K562 (cell line): ENCODE results near the gene WDPCP. TPM values are rescaled to one million over a fixed set of nuclear protein-coding genes. Genes with fewer than 3 reads are reported as not detected.

Experiments used
- ATAC-seq: fragments of 200-7000 bp; cut with Tn5 transposase; 3 replicates; pipeline ENCODE4 v1.9.1; 2020; ENCODE audit warnings: moderate library complexity
- BruUV-seq: library from RNA; stranded (reverse); fragments of 400-500 nt; replicated peaks from 2 replicates; lab custom pipeline; 2021; lab: Mats Ljungman, UMichigan
- CTCF ChIA-PET: fragments of 300-600 bp; formaldehyde crosslinking; extraction: SDS; loops from one replicate; lab custom pipeline; 2021; ENCODE audit warnings: low intra/inter-chr PET ratio; lab: Yijun Ruan, JAX
- POLR2A ChIA-PET: fragments of 300-600, 350-650 bp; sonication (Branson Sonifier 250); formaldehyde crosslinking; extraction: SDS; loops from one replicate; lab custom pipeline; 2021; ENCODE audit warnings: antibody characterized with exemption, inconsistent platforms; lab: Yijun Ruan, JAX
- DNase-seq, 4 experiments: peaks; one replicate each; pipeline versions ENCODE4 v3.0.0 to v3.0.0-alpha.2; 2011 to 2018; ENCODE audit warnings: low spot score in 3 of 4, mixed read lengths in 3 of 4; ENCODE audit errors: extremely low read depth in 1 of 4
- FAIRE-seq: peaks from 2 replicates; lab custom pipeline; 2011; peaks lifted over from hg19 to GRCh38; lab: Jason Lieb, UNC
- H2AFZ ChIP-seq: 2 replicates; pipeline ENCODE4 v1.6.0; 2011; ENCODE audit warnings: low read depth, low read length, control low read depth, inconsistent platforms
- H3K27ac ChIP-seq: fragments of 200-600 bp; 3 replicates; pipeline ENCODE4 v1.8.0; 2011; ENCODE audit warnings: low read depth, mild to moderate bottlenecking, control low read depth, inconsistent platforms, low read length, moderate library complexity, mixed read lengths; ENCODE audit errors: extremely low read depth
- H3K27me3 ChIP-seq, 2 experiments: fragments of 300-600 bp in 1 of 2; 2 replicates in 1 of 2; 3 replicates in 1 of 2; pipeline versions ENCODE4 v1.6.0 to v1.8.0; 2011; ENCODE audit warnings: inconsistent platforms in 2 of 2, low read length in 2 of 2, mild to moderate bottlenecking in 1 of 2, mixed read lengths in 1 of 2, moderate library complexity in 1 of 2; ENCODE audit not compliant: control insufficient read depth in 2 of 2, insufficient read depth in 2 of 2
- H3K36me3 ChIP-seq: fragments of 300-600 bp; 3 replicates; pipeline ENCODE4 v1.8.0; 2011; ENCODE audit warnings: mild to moderate bottlenecking, low read length, inconsistent platforms; ENCODE audit not compliant: control insufficient read depth, insufficient read depth
- H3K4me1 ChIP-seq, 2 experiments: fragments of 200-600 bp in 1 of 2; replicated peaks in 1 of 2; 2 replicates in 1 of 2; 3 replicates in 1 of 2; pipeline versions ENCODE4 v1.5.1 to v1.8.0; 2011; ENCODE audit warnings: inconsistent platforms in 2 of 2, low read length in 2 of 2, mild to moderate bottlenecking in 1 of 2, mixed read lengths in 1 of 2, moderate library complexity in 1 of 2; ENCODE audit not compliant: control insufficient read depth in 2 of 2, insufficient read depth in 2 of 2
- H3K4me2 ChIP-seq: 2 replicates; pipeline ENCODE4 v1.6.1; 2011; ENCODE audit warnings: low read length, control low read depth, inconsistent platforms, mixed read lengths; ENCODE audit not compliant: insufficient read depth
- H3K4me3 ChIP-seq: fragments of 200-600 bp; sonication (generic), shearing (Covaris generic); 2 replicates; pipeline ENCODE4 v1.5.1; 2016; ENCODE audit warnings: control low read depth, inconsistent platforms
- H3K79me2 ChIP-seq: fragments of 200-600 bp; 3 replicates; pipeline ENCODE4 v1.8.0; 2011; ENCODE audit warnings: low read length, inconsistent platforms; ENCODE audit not compliant: control insufficient read depth, insufficient read depth
- H3K9ac ChIP-seq, 2 experiments: 2 replicates each; pipeline versions ENCODE4 v1.6.0 to v1.6.1; 2011; ENCODE audit warnings: low read depth in 2 of 2, low read length in 2 of 2, control low read depth in 1 of 2, inconsistent platforms in 1 of 2, mild to moderate bottlenecking in 1 of 2, mixed read lengths in 1 of 2; ENCODE audit not compliant: insufficient read depth in 1 of 2
- H3K9me1 ChIP-seq: one replicate; pipeline ENCODE4 v1.6.0; 2011; ENCODE audit warnings: inconsistent platforms, mild to moderate bottlenecking, low read length, moderate library complexity; ENCODE audit not compliant: control insufficient read depth, insufficient read depth
- H3K9me3 ChIP-seq: replicated peaks from 2 replicates; pipeline ENCODE4 v1.5.1; 2011; ENCODE audit warnings: low read depth, low read length, inconsistent platforms; ENCODE audit not compliant: control insufficient read depth, insufficient read depth
- H4K20me1 ChIP-seq: replicated peaks from 2 replicates; pipeline ENCODE4 v1.6.1; 2011; ENCODE audit warnings: low read length, inconsistent platforms, mixed read lengths; ENCODE audit not compliant: control insufficient read depth, insufficient read depth
- ATF7 ChIP-seq: fragments of 450-650 bp; IDR thresholded peaks from 2 replicates; pipeline ENCODE4 v1.7.1; 2014; ENCODE audit warnings: mild to moderate bottlenecking, moderate library complexity
- BRF1 ChIP-seq: IDR thresholded peaks from 3 replicates; pipeline ENCODE4 v1.6.1; 2011; ENCODE audit warnings: borderline replicate concordance, mild to moderate bottlenecking; ENCODE audit not compliant: insufficient read length; ENCODE audit errors: extremely low read depth
- C11orf30 ChIP-seq: fragments of 450-650 bp; IDR thresholded peaks from 2 replicates; pipeline ENCODE4 v1.6.1; 2016; ENCODE audit warnings: low read depth, mild to moderate bottlenecking
- CBX2 ChIP-seq: fragments of 200-600 bp; sonication (generic); IDR thresholded peaks from one replicate; pipeline ENCODE4 v1.6.1; 2012; ENCODE audit warnings: mild to moderate bottlenecking, low read length, inconsistent platforms; ENCODE audit not compliant: insufficient read depth, poor library complexity, severe bottlenecking
- EP300 ChIP-seq: IDR thresholded peaks from 2 replicates; pipeline ENCODE4 v1.6.1; 2012; ENCODE audit warnings: low read length, improper control_type of control experiment
- FUS ChIP-seq: fragments of 200-400 bp; formaldehyde crosslinking; optimal IDR thresholded peaks from 2 replicates; pipeline ENCODE3; 2017; ENCODE audit warnings: low read depth, low read length
- HCFC1 ChIP-seq: IDR thresholded peaks from 2 replicates; pipeline ENCODE4 v1.6.1; 2012; ENCODE audit warnings: low read depth, low read length, improper control_type of control experiment
- MAFF ChIP-seq: IDR thresholded peaks from 2 replicates; pipeline ENCODE4 v1.6.1; 2012; ENCODE audit warnings: low read length, improper control_type of control experiment
- MAFG ChIP-seq: fragments of 450-650 bp; conservative IDR thresholded peaks from 2 replicates; pipeline ENCODE4 v1.6.1; 2016; ENCODE audit warnings: missing genetic modification characterization, missing compliant biosample characterization
- MAFK ChIP-seq: IDR thresholded peaks from 2 replicates; pipeline ENCODE4 v1.6.1; 2011; ENCODE audit warnings: low read length, improper control_type of control experiment
- MAX ChIP-seq: sonication (generic); formaldehyde crosslinking; IDR thresholded peaks from 2 replicates; pipeline ENCODE4 v1.9.0; 2022; ENCODE audit warnings: mild to moderate bottlenecking, missing genetic modification reagents
- NFE2 ChIP-seq: IDR thresholded peaks from 2 replicates; pipeline ENCODE4 v1.6.1; 2014; ENCODE audit warnings: antibody characterized with exemption, low read depth
- SAFB2 ChIP-seq: fragments of 200-400 bp; formaldehyde crosslinking; IDR thresholded peaks from 2 replicates; pipeline ENCODE4 v1.6.1; 2018; ENCODE audit warnings: borderline replicate concordance, low read length, low read depth, moderate library complexity; ENCODE audit not compliant: severe bottlenecking
- SNRNP70 ChIP-seq: fragments of 200-400 bp; formaldehyde crosslinking; optimal IDR thresholded peaks from 2 replicates; pipeline ENCODE3; 2017; ENCODE audit warnings: low read depth, low read length
- TCF7 ChIP-seq: sonication (generic); IDR thresholded peaks from 2 replicates; pipeline ENCODE4 v1.6.1; 2016; ENCODE audit warnings: antibody characterized with exemption, borderline replicate concordance
- U2AF1 ChIP-seq: fragments of 200-400 bp; formaldehyde crosslinking; optimal IDR thresholded peaks from 2 replicates; pipeline ENCODE3; 2017; ENCODE audit warnings: mild to moderate bottlenecking, low read depth, low read length, moderate library complexity
- ZNF23 ChIP-seq: fragments of 250-450 bp; sonication (Bioruptor Pico); IDR thresholded peaks from 2 replicates; pipeline ENCODE4 v1.4.0; 2020; ENCODE audit warnings: mild to moderate bottlenecking
- ZNF316 ChIP-seq: fragments of 450-650 bp; IDR thresholded peaks from 2 replicates; pipeline ENCODE4 v1.6.1; 2016
- ZNF324 ChIP-seq: fragments of 250-450 bp; sonication (Bioruptor Pico); IDR thresholded peaks from 2 replicates; pipeline ENCODE4 v1.4.0; 2020; ENCODE audit warnings: mild to moderate bottlenecking
- in situ Hi-C: fragments of 300-500 bp; cut with MboI; formaldehyde crosslinking; loops from 4 replicates; pipeline ENCODE4 v1.15.0; 2018; ENCODE audit warnings: inconsistent platforms, mixed read lengths
- intact Hi-C: fragments of 100-400 bp; cut with micrococcal nuclease; formaldehyde crosslinking; loops from 2 replicates; pipeline ENCODE4 v1.14.2; 2022
- polyA plus RNA-seq, 8 experiments: library from polyadenylated mRNA; depleted of rRNA in 4 of 8; stranded (reverse) in 5 of 8; unstranded in 3 of 8; fragments of >200 nt; fragmentation: Nextera tagmentation in 2 of 8; fragmentation: Illumina TruSeq in 1 of 8; extraction: Ambion mirVana in 2 of 8; extraction: Trizol in 1 of 8; gene quantifications; 2 replicates each; pipeline versions ENCODE4 v1.2.1 to v1.2.3, GENCODE V29; 2011 to 2014; ENCODE audit warnings: inconsistent platforms in 1 of 8, missing spikeins in 1 of 8
- total RNA-seq, 7 experiments: library from RNA; depleted of rRNA in 6 of 7; stranded (reverse); fragments of >200 nt in 6 of 7; fragmentation: Illumina TruSeq in 2 of 7; extraction: Trizol in 2 of 7; gene quantifications; 2 replicates each; pipeline versions ENCODE4 v1.2.1 to v1.2.3, GENCODE V29; 2011 to 2021; ENCODE audit warnings: low replicate concordance in 1 of 7

The WDPCP gene
- total and polyA plus RNA-seq, 9 of the 15 experiments (the other 6 are each of a cell fraction or from before 2014, with no cell fraction given): 1.4 to 6.4 (median 5.5) TPM

- DNase-seq: no peak
- Histone ChIP-seq H2AFZ (no peak overlapping the region), H3K36me3 (no peaks in the 10 kb centered on the region), H3K9me3 (no peaks in the 10 kb centered on the region), H3K27ac (no peak overlapping the region), H3K9ac (no peak overlapping the region), H4K20me1 (no peaks in the 10 kb centered on the region), H3K9me1 (no peaks in the 10 kb centered on the region)
- BruUV-seq: no TSS peak
- POLR2A ChIA-PET: no interaction called here
- CTCF ChIA-PET: no interaction called here
- no peak for ATAC-seq
- TF ChIP-seq TCF7 (no peak), FUS (no peak), MAFF (0 out of 2 replicates have a peak, but pooled peaks have one; percentile 37), MAFK (peak; percentile 28; the same call in 1 of the 2 replicates), C11orf30 (peak; percentile 73), MAX (CRISPR knock-in tag) (no peak), ATF7 (no peak), BRF1 (no peak), SNRNP70 (no peak), ZNF23 (no peak), ZNF324 (CRISPR knock-in tag) (no peak), CBX2 (no peak), ZNF316 (peak; percentile 91), HCFC1 (no peak), NFE2 (0 out of 2 replicates have a peak, but pooled peaks have one; percentile 34), MAFG (tag) (peak; percentile 66), EP300 (no peak), U2AF1 (no peak), SAFB2 (no peak)
- TF ChIP-seq, all 486 proteins: peak for 6
- no peaks in the 10 kb centered on the region for H3K27me3 ChIP-seq
- H3K4me3 ChIP-seq: no peak overlapping the region
- FAIRE-seq: no peak
- intact Hi-C loops: no loop called here
- H3K4me1 ChIP-seq: peaks cover 0 to 9% of the 10 kb centered on the region in 2 experiments; a peak in 2 of 5 replicates
- no peaks in the 10 kb centered on the region for H3K79me2 ChIP-seq
- no peak overlapping the region for H3K4me2 ChIP-seq
- in situ Hi-C loops: no loop called here
Observed at GRCh38 chr2:63432373-63432772, 155.9 kb downstream of the WDPCP start.
